GM12875 (cell line): ENCODE results near the gene GPRIN1.
"Not testable (repeated sequence)": the region's sequence is repeated elsewhere in the genome, so short reads cannot be mapped to it uniquely, and the experiment has no call there.

Source experiments
- H3K4me3 ChIP-seq: one replicate; pipeline ENCODE4 v1.5.1; 2011; ENCODE audit warnings: low read depth, low read length, control low read depth
- TF ChIP-seq, protein P1 (sequence below): IDR thresholded peaks from 2 replicates; pipeline ENCODE4 v1.5.1; 2011; ENCODE audit warnings: low read depth, mild to moderate bottlenecking, control low read depth, inconsistent platforms, low read length, moderate library complexity, borderline replicate concordance; ENCODE audit not compliant: insufficient read depth

GPRIN1 gene

DNA sequence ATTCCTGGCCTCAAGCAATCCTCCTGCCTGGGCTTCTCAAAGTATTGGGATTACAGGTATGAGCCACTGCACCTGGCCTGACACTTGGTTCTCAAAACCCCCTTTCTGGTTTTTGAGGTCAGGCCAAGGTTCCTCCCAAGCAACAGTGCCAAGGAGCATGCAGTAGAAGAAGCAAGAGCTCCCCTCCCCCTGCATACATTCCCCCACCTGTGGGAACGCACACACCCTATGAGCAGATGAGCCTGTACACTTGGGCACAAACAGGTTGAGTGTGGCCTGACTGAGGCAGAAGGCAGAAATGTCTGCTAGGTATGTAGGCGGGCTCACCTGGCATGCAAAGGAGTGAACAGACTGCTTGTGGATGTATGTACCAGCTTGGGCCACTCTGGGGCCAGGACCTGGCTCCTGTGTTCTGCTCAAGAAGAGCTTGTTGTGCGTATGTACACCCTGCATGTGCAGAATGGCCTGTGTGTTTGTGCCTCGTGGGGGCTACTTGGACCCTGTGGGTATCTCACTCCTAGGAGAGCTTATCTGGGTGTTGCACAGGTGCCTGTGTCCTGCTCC, 1.7 kb downstream of the GPRIN1 start:
- TF ChIP-seq, protein P1, sequence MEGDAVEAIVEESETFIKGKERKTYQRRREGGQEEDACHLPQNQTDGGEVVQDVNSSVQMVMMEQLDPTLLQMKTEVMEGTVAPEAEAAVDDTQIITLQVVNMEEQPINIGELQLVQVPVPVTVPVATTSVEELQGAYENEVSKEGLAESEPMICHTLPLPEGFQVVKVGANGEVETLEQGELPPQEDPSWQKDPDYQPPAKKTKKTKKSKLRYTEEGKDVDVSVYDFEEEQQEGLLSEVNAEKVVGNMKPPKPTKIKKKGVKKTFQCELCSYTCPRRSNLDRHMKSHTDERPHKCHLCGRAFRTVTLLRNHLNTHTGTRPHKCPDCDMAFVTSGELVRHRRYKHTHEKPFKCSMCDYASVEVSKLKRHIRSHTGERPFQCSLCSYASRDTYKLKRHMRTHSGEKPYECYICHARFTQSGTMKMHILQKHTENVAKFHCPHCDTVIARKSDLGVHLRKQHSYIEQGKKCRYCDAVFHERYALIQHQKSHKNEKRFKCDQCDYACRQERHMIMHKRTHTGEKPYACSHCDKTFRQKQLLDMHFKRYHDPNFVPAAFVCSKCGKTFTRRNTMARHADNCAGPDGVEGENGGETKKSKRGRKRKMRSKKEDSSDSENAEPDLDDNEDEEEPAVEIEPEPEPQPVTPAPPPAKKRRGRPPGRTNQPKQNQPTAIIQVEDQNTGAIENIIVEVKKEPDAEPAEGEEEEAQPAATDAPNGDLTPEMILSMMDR, result no peak
- no peak overlapping the region for H3K4me3 ChIP-seq

DNA sequence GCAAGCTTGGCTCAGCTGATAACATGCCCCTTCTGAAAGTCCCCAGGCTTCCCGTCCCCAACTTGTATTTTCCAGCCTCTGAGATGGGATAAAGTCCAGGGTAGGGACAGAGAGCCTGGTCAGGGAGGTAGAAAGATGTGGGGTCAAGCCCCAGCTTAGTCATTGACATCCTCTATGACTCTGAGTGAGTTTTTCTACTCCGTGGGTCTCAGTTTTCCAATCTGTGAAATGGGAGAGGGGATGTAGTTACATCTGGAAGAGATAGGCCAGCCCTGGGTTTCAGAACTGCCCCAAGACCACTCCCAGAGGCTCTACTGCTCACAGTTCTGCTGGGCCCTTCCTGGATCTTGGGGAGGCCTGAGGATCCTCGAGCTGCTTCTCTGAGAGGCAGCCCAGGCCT, 3.1 kb downstream of the GPRIN1 start:
- TF ChIP-seq, protein P1, result no peak

DNA sequence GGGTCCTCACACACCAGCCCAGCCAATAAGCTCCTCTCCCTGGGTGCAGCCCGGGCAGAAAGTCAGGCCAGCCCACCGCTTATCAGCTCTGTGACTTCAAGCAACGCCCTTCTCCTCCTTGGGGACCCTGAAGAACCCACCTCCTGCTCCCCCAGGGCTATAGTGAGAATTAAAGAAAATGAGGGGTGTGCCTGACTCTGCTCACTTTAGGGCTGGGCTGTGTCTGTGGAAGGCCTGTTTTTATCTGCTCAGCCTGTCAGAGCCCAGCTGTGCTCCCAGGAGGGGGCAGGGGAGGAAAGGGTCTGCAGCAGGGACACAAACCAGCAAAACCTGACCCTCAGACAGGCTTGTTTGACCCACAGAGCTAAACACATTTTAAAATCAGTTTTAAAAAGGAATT, 3.9 kb downstream of the GPRIN1 start:
- no peak overlapping the region for H3K4me3 ChIP-seq
- TF ChIP-seq, protein P1, result no peak

More for the DNA sequence above, 3.1 kb downstream of the GPRIN1 start:
- no peak overlapping the region for H3K4me3 ChIP-seq

DNA sequence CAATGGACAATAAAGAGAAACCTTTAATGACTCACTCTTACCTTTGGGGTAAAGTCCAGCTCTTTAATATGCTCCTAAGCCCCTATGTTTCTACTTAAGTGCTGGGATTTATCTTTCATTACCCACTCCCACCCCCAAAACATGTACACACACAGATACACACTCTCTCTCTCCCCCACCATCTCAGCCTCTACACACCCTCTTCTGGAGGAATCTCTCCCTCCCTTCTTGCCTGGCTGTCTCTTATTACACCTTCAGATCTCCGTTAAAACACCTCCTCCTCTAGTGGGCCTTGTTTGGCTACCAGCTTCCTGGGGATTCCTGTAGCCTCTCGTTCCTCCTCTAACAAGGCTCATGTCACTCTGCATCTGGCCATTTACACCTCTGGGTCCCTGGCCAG, 6.9 kb downstream of the GPRIN1 start:
- no peak overlapping the region for H3K4me3 ChIP-seq
- TF ChIP-seq, protein P1, result no peak

DNA sequence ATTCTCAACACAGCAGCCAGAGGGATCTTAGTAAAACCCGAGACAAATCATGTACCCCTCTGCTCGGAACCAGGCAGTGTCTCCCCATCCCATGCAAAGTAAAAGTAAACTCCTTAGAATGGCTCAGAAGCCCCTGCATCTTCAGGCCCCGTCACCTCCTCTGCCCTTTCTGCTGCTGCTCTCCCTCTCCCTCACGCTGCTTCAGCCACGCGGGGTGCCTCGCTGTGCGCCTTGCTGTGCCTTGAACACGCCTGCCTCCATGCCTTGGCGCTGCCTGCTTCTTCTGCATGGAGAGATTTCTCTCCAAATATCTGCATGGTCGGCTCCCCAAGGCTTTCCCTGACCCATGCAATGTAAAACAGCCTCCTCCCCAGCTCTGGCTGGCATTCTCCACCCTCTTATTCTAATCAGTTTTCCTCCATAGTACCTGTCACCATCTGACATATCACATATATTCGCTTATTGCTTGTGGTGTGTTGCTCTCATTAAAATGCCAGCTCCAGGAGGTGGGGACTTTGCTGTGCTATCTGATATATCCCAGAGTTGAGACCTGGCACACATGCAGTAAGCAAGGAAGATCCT, 8.0 kb downstream of the GPRIN1 start:
- H3K4me3 ChIP-seq, result no peak overlapping the region
- TF ChIP-seq, protein P1, result no peak

DNA sequence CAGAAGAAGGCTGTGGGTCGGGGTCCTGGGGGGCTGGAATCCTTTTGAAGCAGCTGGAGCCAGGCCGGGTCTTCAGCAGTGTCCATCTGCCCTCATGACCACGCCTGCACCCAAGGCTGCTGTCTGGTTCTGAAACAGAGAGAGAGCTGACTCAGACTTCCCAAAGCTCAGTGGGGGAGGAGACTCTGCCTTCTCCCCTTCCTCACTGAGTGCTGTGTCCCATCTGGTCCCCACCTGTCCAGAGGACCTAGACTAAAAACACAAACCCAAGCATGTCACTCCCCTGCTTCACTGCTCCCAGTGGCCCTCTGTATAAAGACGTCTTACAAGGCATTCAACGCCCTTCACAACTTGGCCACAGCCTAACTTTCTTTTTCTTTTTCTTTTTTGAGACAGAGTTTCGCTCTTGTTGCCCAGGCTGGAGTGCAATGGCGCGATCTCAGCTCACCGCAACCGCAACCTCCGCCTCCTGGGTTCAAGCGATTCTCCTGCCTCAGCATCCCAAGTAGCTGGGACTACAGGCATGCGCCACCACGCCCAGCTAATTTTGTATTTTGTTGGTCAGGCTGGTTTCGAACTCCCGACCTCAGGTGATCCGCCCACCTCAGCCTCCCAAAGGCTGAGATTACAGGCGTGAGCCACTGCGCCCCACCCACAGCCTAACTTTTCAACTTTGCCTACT, 10.1 kb downstream of the GPRIN1 start:
- not testable (repeated sequence) for H3K4me3 ChIP-seq

DNA sequence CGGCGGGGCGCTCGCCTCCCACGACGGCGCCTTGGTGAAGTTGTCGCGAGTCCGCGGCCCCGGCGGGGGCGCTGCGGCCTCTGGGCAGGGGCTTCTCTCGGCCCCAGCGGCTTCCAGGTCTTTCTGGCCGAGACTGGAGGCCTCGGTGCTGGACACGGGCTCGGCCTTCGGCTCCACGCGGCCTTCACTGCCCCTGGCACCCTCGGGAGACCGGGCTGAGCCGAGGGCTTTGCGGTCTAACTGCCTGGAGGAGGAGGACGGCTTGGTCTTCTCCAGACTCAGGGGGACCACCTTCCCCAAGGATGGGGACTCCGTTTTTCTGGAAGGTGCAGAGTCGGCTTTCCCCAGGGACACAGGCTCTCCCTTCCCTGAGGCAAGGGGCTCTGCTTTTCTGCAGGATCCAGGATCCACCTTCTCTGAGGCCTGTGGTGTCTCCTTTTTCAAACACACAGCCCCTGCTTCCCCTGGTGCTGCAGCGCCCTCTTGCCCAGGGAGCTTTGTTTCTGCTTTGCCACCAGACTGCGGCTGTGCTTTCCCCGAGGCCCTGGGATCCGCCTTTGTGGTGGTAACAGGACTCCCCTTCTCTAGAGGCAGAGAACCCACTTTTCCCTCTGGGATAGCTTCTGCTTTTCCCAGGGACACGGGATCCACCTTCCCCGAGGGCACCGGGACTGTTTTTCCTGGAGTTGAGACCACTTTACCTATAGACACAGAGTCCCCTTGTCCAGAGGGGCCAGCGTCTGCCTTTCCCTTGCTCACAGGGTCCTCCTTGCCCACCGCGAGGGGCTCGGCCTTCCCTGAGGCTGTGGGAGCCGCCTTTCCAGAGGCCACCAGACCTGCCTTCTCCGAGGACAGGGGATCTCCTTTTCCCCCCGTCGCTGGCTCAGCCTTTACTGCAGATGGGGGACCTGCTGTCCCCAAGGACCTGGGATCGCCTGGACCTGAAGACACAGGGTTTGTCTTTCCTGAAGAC, 12.3 kb downstream of the GPRIN1 start:
- TF ChIP-seq, protein P1, result no peak
- H3K4me3 ChIP-seq, result no peak overlapping the region
